Stimulated activated CD8-positive, alpha-beta memory T cell treated with anti-CD3 and anti-CD28 coated beads, Interleukin-7, amount 100 ng/mL, for 4 hours (primary cell): ENCODE measurements around the gene SPTBN1.
"Not testable (repeated sequence)": the region's sequence is repeated elsewhere in the genome, so short reads cannot be mapped to it uniquely, and the experiment has no call there.

Experiments used
- DNase-seq, 2 donors: peaks; one replicate each; pipeline ENCODE4 v3.0.0-alpha.2; 2020; ENCODE audit warnings: low read depth in 2 of 2

Gene SPTBN1

GRCh38 chr2:54470266-54470938, 14.3 kb downstream of the SPTBN1 start:
- no peak for DNase-seq

DNA sequence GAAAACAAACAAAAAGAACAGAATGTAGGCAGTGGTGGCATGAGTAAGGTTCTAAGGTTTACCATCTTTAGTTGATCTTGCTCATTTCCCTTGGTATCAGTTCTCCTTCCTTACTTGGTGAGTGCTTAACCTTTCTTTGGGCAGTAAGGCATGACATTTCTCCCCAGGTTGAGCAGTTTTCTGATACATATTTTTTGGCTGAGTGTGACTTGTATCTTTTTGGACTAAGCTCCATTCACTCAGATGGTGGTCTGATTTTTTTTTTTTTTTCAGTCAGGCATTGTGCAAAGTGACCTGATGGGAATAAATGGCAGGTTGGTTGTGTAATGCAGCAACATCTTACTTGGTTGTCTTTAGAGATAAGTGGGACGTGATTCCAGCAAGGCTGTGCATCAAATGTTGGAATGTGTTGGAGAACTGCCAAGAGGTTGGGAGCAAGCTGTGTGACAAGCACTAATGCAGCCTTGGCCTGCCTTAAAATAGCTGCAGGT, 15.1 kb downstream of the SPTBN1 start:
- DNase-seq = no peak

DNA sequence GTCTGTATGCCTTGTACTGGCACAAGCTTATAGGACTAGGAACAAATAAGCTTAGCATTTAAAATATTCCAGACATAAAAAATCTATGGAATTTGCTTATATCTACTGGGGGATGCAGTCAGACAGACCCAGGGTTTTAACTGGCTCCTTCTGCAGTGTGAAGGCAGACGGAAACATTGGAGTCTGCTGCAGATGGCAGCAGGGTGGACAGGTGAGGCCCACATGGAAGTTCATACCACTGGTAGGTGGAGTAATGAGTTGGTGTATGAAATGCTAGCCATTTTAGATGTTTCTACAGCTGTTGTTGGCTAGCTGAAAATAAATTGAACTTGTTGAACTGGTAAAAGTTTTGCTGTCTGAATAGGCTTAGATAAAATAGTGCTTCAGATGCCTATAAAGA, 17.7 kb downstream of the SPTBN1 start:
- DNase-seq = no peak

GRCh38 chr2:54475285-54475684, 19.2 kb downstream of the SPTBN1 start:
- no peak for DNase-seq

GRCh38 chr2:54475919-54476318, 19.8 kb downstream of the SPTBN1 start:
- DNase-seq = no peak

- no peak for DNase-seq
Measured at GRCh38 chr2:54476852-54477251, 20.7 kb downstream of the SPTBN1 start.

DNA sequence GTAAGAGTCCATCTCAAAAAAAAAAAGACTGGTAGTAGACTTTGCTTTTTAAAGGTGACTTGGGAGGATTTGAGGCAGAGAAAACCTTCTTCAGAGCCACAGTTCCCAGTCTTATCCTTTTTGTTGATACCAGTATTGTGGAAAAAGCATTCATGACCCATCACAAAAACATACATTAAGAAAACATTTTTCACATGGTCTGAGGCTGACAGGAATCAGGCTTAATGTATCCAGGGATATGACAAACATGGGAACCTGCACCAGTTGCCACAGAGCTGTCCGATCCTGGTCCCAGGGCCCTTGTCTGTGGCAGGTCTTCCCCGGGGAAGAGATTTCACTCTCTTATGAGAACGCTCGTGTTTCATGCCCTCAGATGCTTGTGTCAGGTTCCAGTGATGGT, 21.8 kb downstream of the SPTBN1 start:
- DNase-seq = no peak

DNA sequence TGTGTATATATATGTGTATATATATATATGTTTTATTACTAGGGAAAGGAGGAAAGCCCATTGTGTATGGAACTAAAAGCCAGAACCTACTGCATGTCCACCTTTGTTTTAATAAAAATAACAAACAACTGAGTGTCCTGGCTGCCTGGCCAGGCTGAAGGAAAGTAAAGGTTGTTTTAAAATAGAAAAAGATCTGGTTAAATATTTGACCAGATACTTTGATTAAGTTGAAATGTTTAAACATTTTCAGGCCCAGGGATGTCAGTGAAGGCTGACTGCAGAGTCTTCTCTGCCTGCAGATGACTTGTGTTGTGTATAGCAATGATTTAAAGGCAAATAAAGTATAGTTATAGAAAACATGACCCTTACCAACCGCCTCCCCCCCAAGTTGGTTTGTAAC, 22.8 kb downstream of the SPTBN1 start:
- no peak for DNase-seq

- DNase-seq = no peak
Measured at GRCh38 chr2:54479424-54479823, 23.3 kb downstream of the SPTBN1 start.

- DNase-seq = no peak
Measured at GRCh38 chr2:54480025-54480424, 23.9 kb downstream of the SPTBN1 start.

DNA sequence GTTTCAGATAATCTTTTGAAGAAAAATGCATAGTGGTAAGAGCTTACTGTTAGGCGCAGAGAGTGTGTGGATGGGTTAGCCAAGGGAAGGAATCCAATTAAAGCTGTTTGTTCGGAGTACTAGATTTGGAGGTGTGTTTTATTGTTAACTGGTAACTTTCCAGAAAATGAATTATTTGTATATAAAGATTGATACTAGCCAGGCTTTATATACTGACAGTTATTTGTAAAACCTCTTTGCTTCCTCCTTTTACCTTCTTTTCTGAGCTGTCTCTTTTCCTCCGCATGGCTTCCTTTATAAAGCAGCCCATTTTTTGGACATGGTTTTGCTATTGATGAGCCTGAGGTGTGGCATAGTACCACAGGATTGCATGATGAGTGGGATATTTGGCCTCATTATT, 25.6 kb downstream of the SPTBN1 start:
- no peak for DNase-seq

GRCh38 chr2:54482715-54483114, 26.6 kb downstream of the SPTBN1 start:
- DNase-seq = no peak

GRCh38 chr2:54483426-54483825, 27.3 kb downstream of the SPTBN1 start:
- no peak for DNase-seq

- DNase-seq = not testable (repeated sequence)
Measured at GRCh38 chr2:54485756-54486155, 29.6 kb downstream of the SPTBN1 start.

- no peak for DNase-seq
Measured at GRCh38 chr2:54486766-54487165, 30.6 kb downstream of the SPTBN1 start.

DNA sequence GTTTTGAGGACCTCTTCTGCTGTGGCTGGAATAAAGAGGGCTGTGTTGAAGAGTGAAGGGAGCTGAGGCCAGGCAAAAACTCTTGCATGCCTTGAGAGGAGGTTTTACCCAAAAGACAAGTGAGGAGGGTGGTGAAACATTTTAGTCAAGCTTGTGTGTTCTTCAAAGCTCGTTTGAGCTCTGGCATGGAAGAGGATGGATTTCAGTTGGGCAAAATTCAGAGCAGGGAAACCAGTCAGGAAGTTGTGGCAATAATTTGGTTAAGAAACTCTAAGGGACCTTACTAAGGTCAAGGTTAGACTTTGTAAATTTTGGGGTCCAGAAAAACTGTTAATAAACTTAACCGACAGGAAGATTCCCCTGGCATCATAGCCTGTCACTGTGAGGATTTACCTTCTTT, 34.7 kb downstream of the SPTBN1 start:
- no peak for DNase-seq

DNA sequence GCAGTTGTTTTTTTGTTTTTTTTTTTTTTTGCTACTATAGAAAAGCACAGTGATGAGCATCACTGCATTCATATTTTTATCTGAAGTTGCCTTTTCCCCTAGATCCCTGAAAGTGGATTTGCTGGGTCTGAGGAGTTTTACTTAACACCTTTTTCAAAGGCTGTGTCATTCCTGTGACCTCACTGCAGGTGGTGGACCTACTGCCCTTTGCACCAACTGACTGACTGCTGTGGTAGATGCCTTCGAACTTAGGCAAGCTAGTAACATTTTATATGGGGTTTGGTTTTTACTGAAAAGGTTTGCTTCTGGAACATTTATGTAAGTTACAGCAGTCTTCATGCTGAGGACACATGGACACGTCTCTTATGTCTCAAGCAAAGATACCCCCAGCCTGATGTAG, 36.2 kb downstream of the SPTBN1 start:
- DNase-seq = no peak

DNA sequence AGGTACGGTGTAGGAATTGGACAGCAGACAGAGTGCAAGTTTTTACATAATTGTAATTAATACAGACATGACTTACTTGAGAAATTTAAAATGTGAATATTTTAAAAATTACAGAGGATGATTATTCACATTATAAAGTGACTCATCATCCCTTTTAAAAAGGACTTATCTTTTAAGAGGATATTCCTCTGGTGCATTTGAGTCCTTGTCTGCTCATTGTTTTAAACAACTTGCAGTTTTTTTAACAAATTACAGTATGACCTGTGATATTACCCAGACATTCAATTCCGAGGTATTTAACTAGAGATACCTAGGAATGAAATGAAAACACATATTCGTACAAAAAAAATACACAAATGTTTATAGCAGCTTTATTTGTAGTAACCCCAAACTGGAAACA, 38.0 kb downstream of the SPTBN1 start:
- DNase-seq = no peak

DNA sequence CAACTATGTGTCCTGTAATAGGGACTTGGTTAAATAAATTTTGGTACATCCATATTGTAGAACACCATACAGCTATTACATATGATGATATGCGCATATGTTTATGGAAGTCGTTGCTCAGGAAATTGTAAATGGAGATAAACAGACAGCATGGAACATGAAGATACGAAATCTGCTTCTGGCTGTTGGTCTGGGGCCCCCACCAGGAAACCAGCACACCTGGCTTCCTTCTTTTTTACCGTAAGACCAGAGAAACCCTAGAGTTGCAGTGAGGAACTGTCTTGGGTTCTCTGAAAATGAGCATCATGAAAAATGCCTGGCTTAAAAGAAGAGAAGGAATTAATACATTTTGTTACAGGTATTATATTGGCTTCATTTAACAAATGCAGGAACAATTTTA, 40.8 kb downstream of the SPTBN1 start:
- DNase-seq = no peak

DNA sequence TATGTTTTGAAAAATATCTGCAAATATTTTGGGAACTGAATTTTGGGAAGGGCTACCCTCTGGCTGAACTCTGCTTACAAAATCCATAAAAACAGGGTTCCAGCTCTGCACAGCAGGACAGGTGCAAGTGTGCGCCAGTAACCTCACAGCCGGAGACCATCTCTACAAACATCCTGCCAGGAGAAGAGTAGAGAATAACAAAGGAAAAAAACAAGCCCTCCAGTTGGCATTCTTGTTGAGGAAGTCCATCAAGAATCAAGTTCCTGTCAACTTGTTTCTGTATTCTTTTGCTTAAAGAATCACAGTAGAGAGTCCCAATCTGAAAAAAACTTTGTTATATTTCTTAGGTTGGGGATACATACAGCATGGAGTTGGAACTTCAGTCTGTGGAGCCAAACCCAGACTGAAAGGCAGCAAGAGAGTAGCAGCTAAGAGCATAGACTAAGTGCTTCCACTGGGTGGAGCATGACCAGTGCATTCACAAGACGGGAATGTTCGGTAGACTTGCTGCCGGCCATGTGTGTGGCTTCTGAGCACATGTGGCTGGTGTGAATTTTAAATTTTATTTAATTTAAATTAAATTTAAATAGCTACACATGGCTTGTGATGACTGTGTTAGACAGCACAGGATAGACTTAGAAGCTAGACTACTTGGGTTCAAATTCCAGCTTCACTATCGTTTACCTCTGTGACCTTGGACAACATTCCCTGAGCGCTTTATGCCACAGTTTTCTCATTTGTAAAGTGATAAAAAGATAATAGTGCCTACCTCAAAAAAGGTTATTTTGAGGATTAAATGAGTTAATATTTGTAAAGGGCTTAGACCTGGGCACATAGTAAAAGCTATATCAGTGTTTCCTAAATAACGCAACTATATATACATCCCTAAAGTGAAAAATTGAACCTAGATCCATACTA, 41.9 kb downstream of the SPTBN1 start:
- DNase-seq = no peak

- DNase-seq = no peak
Measured at GRCh38 chr2:54499661-54500060, 43.5 kb downstream of the SPTBN1 start.

GRCh38 chr2:54500404-54501205, 44.5 kb downstream of the SPTBN1 start:
- no peak for DNase-seq
